AG04449 (cell line): ENCODE data around the gene PLXNA4.

Source experiments
- CTCF ChIA-PET: fragments of 350-600 bp; formaldehyde crosslinking; extraction: SDS; loops from one replicate; lab custom pipeline; 2021; ENCODE audit warnings: antibody characterized with exemption; lab: Yijun Ruan, JAX
- POLR2A ChIA-PET: fragments of 400-600, 350-600 bp; formaldehyde crosslinking; extraction: SDS; loops from one replicate; lab custom pipeline; 2020; ENCODE audit warnings: antibody characterized with exemption, inconsistent platforms; lab: Yijun Ruan, JAX
- DNase-seq: peaks from one replicate; pipeline ENCODE4 v3.0.0-alpha.2; 2010; ENCODE audit warnings: low read depth, low spot score
- H3K4me3 ChIP-seq: 2 replicates; pipeline ENCODE4 v1.5.1; 2011; ENCODE audit warnings: low read depth, mild to moderate bottlenecking, control low read depth, low read length
- CTCF ChIP-seq: IDR thresholded peaks from one replicate; pipeline ENCODE4 v1.5.1; 2011; ENCODE audit warnings: mild to moderate bottlenecking, moderate library complexity, low read length, control low read depth, inconsistent platforms; ENCODE audit not compliant: insufficient read depth; ENCODE audit errors: missing control alignments

PLXNA4 gene

GRCh38 chr7:132211971-132212370, 364.3 kb downstream of the PLXNA4 start:
- DNase-seq, result no peak
- ChIA-PET POLR2A (no interaction called here), CTCF (no interaction called here)
- no peak overlapping the region for H3K4me3 ChIP-seq
- no peak for TF ChIP-seq CTCF

- DNase-seq, result no peak
- ChIA-PET POLR2A (no interaction called here), CTCF (no interaction called here)
- H3K4me3 ChIP-seq, result no peak overlapping the region
- TF ChIP-seq CTCF, result no peak
Measured at GRCh38 chr7:132210821-132211220, 365.4 kb downstream of the PLXNA4 start.

- DNase-seq, result no peak
- ChIA-PET POLR2A (no interaction called here), CTCF (interaction anchor here (1.1 kb wide), 2 partner anchors 263 to 349 kb away, joined by 3 to 4 read pairs; no protein-coding TSS in a partner anchor)
- no peak overlapping the region for H3K4me3 ChIP-seq
- no peak for TF ChIP-seq CTCF
Measured at GRCh38 chr7:132207782-132208181, 368.5 kb downstream of the PLXNA4 start.

GRCh38 chr7:132207211-132207610, 369.1 kb downstream of the PLXNA4 start:
- H3K4me3 ChIP-seq, result no peak overlapping the region
- no peak for DNase-seq
- CTCF ChIA-PET, result no interaction called here
- POLR2A ChIA-PET, result no interaction called here
- no peak for TF ChIP-seq CTCF

- CTCF ChIA-PET, result no interaction called here
- H3K4me3 ChIP-seq, result no peak overlapping the region
- no peak for TF ChIP-seq CTCF
- POLR2A ChIA-PET, result no interaction called here
- no peak for DNase-seq
Measured at GRCh38 chr7:132206594-132206993, 369.7 kb downstream of the PLXNA4 start.

- CTCF ChIA-PET, result no interaction called here
- TF ChIP-seq CTCF, result no peak
- DNase-seq, result no peak
- H3K4me3 ChIP-seq, result no peak overlapping the region
- POLR2A ChIA-PET, result no interaction called here
Measured at GRCh38 chr7:132205509-132205908, 370.8 kb downstream of the PLXNA4 start.
